OCI-LY7 (cell line): Measurements from ENCODE around the gene ALDOB. TPM values are rescaled to one million over a fixed set of nuclear protein-coding genes. Genes with fewer than 3 reads are reported as not detected.

Experiments
- BruUV-seq: library from RNA; stranded (reverse); fragments of 400-500 nt; replicated peaks from 2 replicates; lab custom pipeline; 2021; lab: Mats Ljungman, UMichigan
- CTCF ChIA-PET: fragments of 300-600 bp; sonication (Branson Sonifier 250); formaldehyde crosslinking; loops from one replicate; lab custom pipeline; 2022; ENCODE audit warnings: antibody characterized with exemption; ENCODE audit not compliant: unreplicated experiment; lab: Charles Lee
- POLR2A ChIA-PET: fragments of 300-600 bp; sonication (Branson Sonifier 250); formaldehyde crosslinking; loops from one replicate; lab custom pipeline; 2022; ENCODE audit warnings: antibody characterized with exemption; lab: Charles Lee
- DNase-seq: peaks from one replicate; pipeline ENCODE4 v3.0.0-alpha.2; 2015; ENCODE audit warnings: low spot score
- H2AFZ ChIP-seq: fragments of 200-600 bp; sonication (generic), shearing (Covaris generic); 2 replicates; pipeline ENCODE4 v1.6.1; 2014; ENCODE audit warnings: mild to moderate bottlenecking, antibody characterized with exemption, low read length, moderate library complexity
- H3K27ac ChIP-seq: fragments of 200-600 bp; sonication (generic); 2 replicates; pipeline ENCODE4 v1.5.1; 2014; ENCODE audit warnings: mixed run types, low read depth, mild to moderate bottlenecking, moderate library complexity, low read length, inconsistent platforms; ENCODE audit not compliant: poor library complexity, severe bottlenecking
- H3K36me3 ChIP-seq: fragments of 200-600 bp; sonication (generic); 2 replicates; pipeline ENCODE4 v1.6.1; 2014; ENCODE audit warnings: mild to moderate bottlenecking, antibody characterized with exemption, low read length, moderate library complexity, mixed read lengths; ENCODE audit not compliant: insufficient read depth
- H3K4me1 ChIP-seq: fragments of 200-600 bp; sonication (generic); 2 replicates; pipeline ENCODE4 v1.5.1; 2014; ENCODE audit warnings: mild to moderate bottlenecking, low read length; ENCODE audit not compliant: insufficient read depth, poor library complexity, severe bottlenecking
- H3K4me2 ChIP-seq: fragments of 200-600 bp; sonication (generic); 2 replicates; pipeline ENCODE4 v1.6.1; 2014; ENCODE audit warnings: mild to moderate bottlenecking, low read length
- H3K4me3 ChIP-seq: fragments of 200-600 bp; sonication (generic); 2 replicates; pipeline ENCODE4 v1.5.1; 2014; ENCODE audit warnings: mild to moderate bottlenecking, low read depth, low read length; ENCODE audit not compliant: poor library complexity, severe bottlenecking
- H3K79me2 ChIP-seq: fragments of 200-600 bp; sonication (generic); 2 replicates; pipeline ENCODE4 v1.6.1; 2016; ENCODE audit warnings: low read depth, mild to moderate bottlenecking, low read length, moderate library complexity, mixed read lengths; ENCODE audit not compliant: insufficient read depth
- H3K9me2 ChIP-seq: fragments of 200-600 bp; sonication (generic); 2 replicates; pipeline ENCODE4 v1.6.1; 2016; ENCODE audit warnings: mild to moderate bottlenecking, low read length, mixed read lengths; ENCODE audit not compliant: insufficient read depth
- H3K9me3 ChIP-seq: fragments of 200-600 bp; sonication (generic); 2 replicates; pipeline ENCODE4 v1.6.1; 2014; ENCODE audit warnings: mild to moderate bottlenecking, mixed run types, low read length, mixed read lengths
- H4K20me1 ChIP-seq: fragments of 200-600 bp; sonication (generic); 2 replicates; pipeline ENCODE4 v1.6.1; 2014; ENCODE audit warnings: mild to moderate bottlenecking, antibody characterized with exemption, low read length, moderate library complexity, mixed read lengths; ENCODE audit not compliant: insufficient read depth
- CTCF ChIP-seq: fragments of 200-600 bp; sonication (generic); conservative IDR thresholded peaks from 2 replicates; pipeline ENCODE4 v1.5.1; 2014; ENCODE audit warnings: mild to moderate bottlenecking, antibody characterized with exemption, low read length, moderate library complexity, mixed read lengths
- EZH2phosphoT487 ChIP-seq: fragments of 200-600 bp; sonication (generic); IDR thresholded peaks from 2 replicates; pipeline ENCODE4 v1.6.1; 2018; ENCODE audit warnings: low read depth, borderline replicate concordance, mild to moderate bottlenecking, mixed run types, antibody characterized with exemption, low read length, moderate library complexity, mixed read lengths
- intact Hi-C: fragments of 100-400 bp; cut with micrococcal nuclease; formaldehyde crosslinking; loops from one replicate; pipeline ENCODE4 v1.10.0; 2022; ENCODE audit not compliant: unreplicated experiment
- total RNA-seq, 2 experiments: library from RNA; depleted of rRNA in 1 of 2; stranded (reverse); fragments of >200 nt in 1 of 2; shearing (Covaris generic) in 1 of 2; gene quantifications; 2 replicates each; pipeline ENCODE4 v1.2.3, GENCODE V29; 2014 to 2022

ALDOB gene
- total RNA-seq, 2 experiments from 2014 or later = not detected

GRCh38 chr9:101408374-101409078 is 27.0 kb downstream of the ALDOB start:
- H4K20me1 ChIP-seq = no peaks in the 10 kb centered on the region
- H3K79me2 ChIP-seq = no peaks in the 10 kb centered on the region
- no peak for DNase-seq
- no peaks in the 10 kb centered on the region for H3K9me2 ChIP-seq
- no peaks in the 10 kb centered on the region for H3K4me1 ChIP-seq
- peaks cover 70% of the 10 kb centered on the region for H3K36me3 ChIP-seq
- ChIA-PET POLR2A (interaction anchor here (1.0 kb wide), 1 partner anchor 154 kb away, joined by 3 read pairs; no protein-coding TSS in a partner anchor), CTCF (no interaction called here)
- H3K27ac ChIP-seq = no peak overlapping the region
- no TSS peak for BruUV-seq
- peaks cover 14% of the 10 kb centered on the region; the same call in 1 of the 2 replicates for H3K9me3 ChIP-seq
- intact Hi-C loops = no loop called here
- H2AFZ ChIP-seq = no peak overlapping the region
- H3K4me2 ChIP-seq = no peak overlapping the region
- no peak for TF ChIP-seq CTCF
- no peak for TF ChIP-seq EZH2phosphoT487
- H3K4me3 ChIP-seq = no peak overlapping the region

GRCh38 chr9:101403516-101404285 is 31.9 kb downstream of the ALDOB start:
- POLR2A ChIA-PET = interaction anchor here (1.0 to 1.7 kb wide), 4 partner anchors 9 to 28 kb away, joined by 3 to 5 read pairs (median 3); no protein-coding TSS in a partner anchor
- intact Hi-C loops = no loop called here
- TF ChIP-seq EZH2phosphoT487 (no peak), CTCF (no peak)
- no peak overlapping the region for H3K27ac ChIP-seq
- H3K4me2 ChIP-seq = no peak overlapping the region
- CTCF ChIA-PET = interaction anchor here (0.5 kb wide), 1 partner anchor 685 kb away, joined by 3 read pairs; no protein-coding TSS in a partner anchor
- no peaks in the 10 kb centered on the region for H4K20me1 ChIP-seq
- BruUV-seq = no TSS peak
- peaks cover 8% of the 10 kb centered on the region; the same call in 1 of the 2 replicates for H3K9me3 ChIP-seq
- H3K36me3 ChIP-seq = peaks cover 82% of the 10 kb centered on the region
- peaks cover 19% of the 10 kb centered on the region for H3K4me1 ChIP-seq
- H3K4me3 ChIP-seq = no peak overlapping the region
- H3K9me2 ChIP-seq = no peaks in the 10 kb centered on the region
- peaks cover 17% of the 10 kb centered on the region for H3K79me2 ChIP-seq
- no peak for DNase-seq
- no peak overlapping the region for H2AFZ ChIP-seq
